ENCODE results near the gene SLC12A6. TPM values are rescaled to one million over a fixed set of nuclear protein-coding genes. Genes with fewer than 3 reads are reported as not detected.

SLC12A6 gene
- total RNA-seq, 1 experiment from 2014 or later, result 8.9 TPM

DNA sequence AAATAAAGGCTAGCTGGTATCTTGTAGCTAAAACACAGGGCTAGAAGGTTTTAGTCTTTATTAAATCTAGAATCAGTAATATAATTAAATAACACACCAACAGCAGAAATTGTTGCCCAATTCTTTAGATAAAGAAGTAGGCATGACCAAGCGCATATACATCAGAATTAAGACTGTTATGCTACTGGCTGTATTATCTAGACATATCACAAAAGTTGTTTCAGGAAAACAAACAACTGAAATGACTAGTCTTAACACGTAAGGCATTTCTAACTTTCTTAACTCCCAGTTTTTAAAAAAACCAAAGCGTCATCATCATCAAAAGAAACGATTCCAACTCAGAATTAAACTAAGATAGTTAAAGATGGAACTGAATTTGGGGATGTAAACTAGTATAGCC, 57.4 kb downstream of the SLC12A6 start:
- no peak for DNase-seq
- Histone ChIP-seq H3K4me1 (no peaks in the 10 kb centered on the region), H3K9me3 (no peaks in the 10 kb centered on the region), H3K36me3 (ENCODE audit: control insufficient read depth, insufficient read depth, low read length) (no peaks in the 10 kb centered on the region), H3K27me3 (replicated peaks; ENCODE audit: control insufficient read depth, insufficient read depth, low read length) (no peaks in the 10 kb centered on the region), H3K4me3 (ENCODE audit: low read depth, low read length) (no peak overlapping the region)
- BruUV-seq (replicated peaks), result no TSS peak
- ChIA-PET POLR2A (no interaction called here), CTCF (no interaction called here)
- H3K9me3 Mint-ChIP-seq (ENCODE audit: unreplicated experiment), result no peaks in the 10 kb centered on the region
- H3K27me3 Mint-ChIP-seq (ENCODE audit: insufficient read depth, unreplicated experiment), result no peaks in the 10 kb centered on the region
- no peaks in the 10 kb centered on the region for H3K36me3 Mint-ChIP-seq (ENCODE audit: insufficient read depth, unreplicated experiment)
- no peak overlapping the region for H3K27ac Mint-ChIP-seq (ENCODE audit: unreplicated experiment)
- no peak overlapping the region for H3K4me3 Mint-ChIP-seq (ENCODE audit: unreplicated experiment)
- intact Hi-C loops (cut with micrococcal nuclease; ENCODE audit: unreplicated experiment), result no loop called here
- no peak for TF ChIP-seq CTCF (IDR thresholded peaks at IDR 0.05; ENCODE audit: insufficient read depth in 1 of 2, low read depth in 1 of 2, low read length in 1 of 2, severe bottlenecking in 1 of 2, unreplicated experiment in 1 of 2)
- peaks cover 7% of the 10 kb centered on the region for H3K4me1 Mint-ChIP-seq (ENCODE audit: low read depth, unreplicated experiment)

GRCh38 chr15:34279368-34279767, 58.2 kb downstream of the SLC12A6 start:
- no peaks in the 10 kb centered on the region for H3K9me3 ChIP-seq
- BruUV-seq (replicated peaks), result no TSS peak
- H3K36me3 ChIP-seq (ENCODE audit: control insufficient read depth, insufficient read depth, low read length), result no peaks in the 10 kb centered on the region
- H3K27ac Mint-ChIP-seq (ENCODE audit: unreplicated experiment), result no peak overlapping the region
- no peak overlapping the region for H3K4me3 ChIP-seq (ENCODE audit: low read depth, low read length)
- no peak for DNase-seq
- no peaks in the 10 kb centered on the region for H3K9me3 Mint-ChIP-seq (ENCODE audit: unreplicated experiment)
- H3K4me3 Mint-ChIP-seq (ENCODE audit: unreplicated experiment), result no peak overlapping the region
- no peaks in the 10 kb centered on the region for H3K4me1 ChIP-seq
- H3K36me3 Mint-ChIP-seq (ENCODE audit: insufficient read depth, unreplicated experiment), result no peaks in the 10 kb centered on the region
- ChIA-PET POLR2A (no interaction called here), CTCF (no interaction called here)
- no peaks in the 10 kb centered on the region for H3K27me3 ChIP-seq (replicated peaks; ENCODE audit: control insufficient read depth, insufficient read depth, low read length)
- H3K4me1 Mint-ChIP-seq (ENCODE audit: low read depth, unreplicated experiment), result no peaks in the 10 kb centered on the region
- TF ChIP-seq CTCF (IDR thresholded peaks at IDR 0.05; ENCODE audit: insufficient read depth in 1 of 2, low read depth in 1 of 2, low read length in 1 of 2, severe bottlenecking in 1 of 2, unreplicated experiment in 1 of 2), result no peak
- intact Hi-C loops (cut with micrococcal nuclease; ENCODE audit: unreplicated experiment), result no loop called here
- H3K27me3 Mint-ChIP-seq (ENCODE audit: insufficient read depth, unreplicated experiment), result no peaks in the 10 kb centered on the region

GRCh38 chr15:34275721-34276120, 61.9 kb downstream of the SLC12A6 start:
- ChIA-PET POLR2A (no interaction called here), CTCF (no interaction called here)
- Mint-ChIP-seq H3K36me3 (ENCODE audit: insufficient read depth, unreplicated experiment) (no peaks in the 10 kb centered on the region), H3K27ac (ENCODE audit: unreplicated experiment) (no peak overlapping the region), H3K4me1 (ENCODE audit: low read depth, unreplicated experiment) (no peaks in the 10 kb centered on the region), H3K4me3 (ENCODE audit: unreplicated experiment) (no peak overlapping the region), H3K9me3 (ENCODE audit: unreplicated experiment) (no peaks in the 10 kb centered on the region), H3K27me3 (ENCODE audit: insufficient read depth, unreplicated experiment) (no peaks in the 10 kb centered on the region)
- no peak for DNase-seq
- no peaks in the 10 kb centered on the region for H3K36me3 ChIP-seq (ENCODE audit: control insufficient read depth, insufficient read depth, low read length)
- no peaks in the 10 kb centered on the region for H3K9me3 ChIP-seq
- TF ChIP-seq CTCF (IDR thresholded peaks at IDR 0.05; ENCODE audit: insufficient read depth in 1 of 2, low read depth in 1 of 2, low read length in 1 of 2, severe bottlenecking in 1 of 2, unreplicated experiment in 1 of 2), result no peak
- no peak overlapping the region for H3K4me3 ChIP-seq (ENCODE audit: low read depth, low read length)
- BruUV-seq (replicated peaks), result no TSS peak
- no peaks in the 10 kb centered on the region for H3K4me1 ChIP-seq
- intact Hi-C loops (cut with micrococcal nuclease; ENCODE audit: unreplicated experiment), result no loop called here
- no peaks in the 10 kb centered on the region for H3K27me3 ChIP-seq (replicated peaks; ENCODE audit: control insufficient read depth, insufficient read depth, low read length)

Measured in Caco-2 (cell line).